HG03469 (cell line): Measurements from ENCODE around the gene WSCD2.

Source experiments
- ATAC-seq: cut with Tn5 transposase; IDR thresholded peaks from one replicate; pipeline ENCODE4 v1.9.1; 2021; ENCODE audit warnings: mild to moderate bottlenecking, moderate library complexity, moderate number of reproducible peaks; ENCODE audit not compliant: unreplicated experiment

Gene WSCD2

DNA sequence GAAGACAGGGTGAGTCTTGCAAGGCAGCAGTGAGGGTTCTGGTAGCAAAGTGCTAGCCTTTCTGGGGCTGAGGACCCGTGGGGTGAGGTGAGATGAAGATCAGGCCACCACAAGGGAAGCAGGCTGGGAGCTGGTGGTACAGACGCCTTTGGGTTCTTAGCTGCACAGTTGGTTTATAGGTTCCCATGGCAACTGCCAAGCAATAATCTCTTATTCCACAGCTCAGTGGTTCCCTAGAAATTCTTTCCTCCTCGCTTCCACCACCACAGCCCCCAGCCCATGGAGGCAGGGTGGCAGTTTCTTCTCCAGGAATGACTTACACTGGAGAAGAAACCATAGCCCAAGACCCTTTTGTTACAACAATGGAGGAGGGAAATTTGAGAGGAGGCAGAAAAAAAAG, 127.9 kb downstream of the WSCD2 start:
- ATAC-seq: no peak

DNA sequence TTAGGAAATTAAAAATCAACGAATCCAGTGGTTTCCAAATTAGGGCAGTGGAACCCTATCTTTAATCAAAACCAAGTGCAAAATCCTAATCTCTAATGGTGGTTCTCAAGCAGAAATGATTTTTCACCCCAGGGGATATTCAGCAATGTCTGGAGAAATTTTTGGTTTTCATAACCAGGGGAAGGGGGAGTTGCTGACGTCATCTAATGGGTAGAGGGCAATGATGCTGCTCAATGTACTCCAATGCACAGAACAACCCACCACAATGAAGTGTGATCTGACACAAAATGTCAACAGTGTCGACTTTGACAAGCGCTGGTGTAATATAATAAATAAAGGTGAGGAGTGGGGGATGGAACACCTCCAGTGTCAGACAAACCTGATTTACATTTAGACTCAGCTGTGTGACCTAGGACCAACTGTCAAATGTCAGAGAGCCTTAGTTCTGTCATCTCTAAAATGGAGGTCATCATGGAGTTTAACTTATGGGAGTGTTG, 128.6 kb downstream of the WSCD2 start:
- ATAC-seq: no peak

DNA sequence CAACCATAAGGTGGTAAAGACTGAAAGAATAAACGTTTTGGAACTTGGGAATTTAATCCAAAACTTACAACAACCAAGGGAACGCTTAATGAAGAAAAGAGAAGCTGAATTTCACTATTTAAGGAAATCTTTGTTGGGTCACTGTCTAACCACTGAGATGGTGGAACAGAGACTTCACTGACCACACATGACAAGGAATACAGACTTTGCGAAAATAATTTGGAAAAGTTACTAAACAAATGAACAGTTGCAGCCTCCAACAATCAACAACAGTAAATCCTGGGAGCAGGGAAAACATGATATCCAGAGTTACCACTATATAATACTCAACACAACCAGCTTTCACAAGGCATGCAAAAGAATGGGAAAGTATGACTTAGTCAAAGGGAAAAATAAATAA, 131.0 kb downstream of the WSCD2 start:
- no peak for ATAC-seq

DNA sequence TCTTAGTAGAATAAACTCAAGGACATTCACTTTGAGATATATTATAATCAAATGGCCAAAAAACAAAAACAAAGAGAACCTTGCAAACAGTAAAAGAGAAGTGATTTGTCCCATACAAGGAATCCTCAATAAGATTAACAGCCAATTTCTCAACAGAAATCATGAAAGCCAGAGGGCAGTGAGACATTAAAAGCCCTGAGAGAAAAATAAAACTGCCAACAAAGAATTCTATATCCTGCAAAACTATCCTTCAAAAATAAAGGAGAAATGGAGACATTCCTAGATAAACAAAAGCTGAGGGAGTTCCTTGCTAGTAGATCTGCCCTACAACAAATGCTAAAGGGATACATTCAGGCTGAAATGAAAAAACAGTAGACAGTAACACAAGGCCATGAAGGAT, 131.9 kb downstream of the WSCD2 start:
- ATAC-seq: no peak

- ATAC-seq: no peak
Observed at GRCh38 chr12:108265505-108265904, 136.4 kb downstream of the WSCD2 start.

- ATAC-seq: no peak
Observed at GRCh38 chr12:108266131-108266530, 137.0 kb downstream of the WSCD2 start.

GRCh38 chr12:108267450-108267849, 138.4 kb downstream of the WSCD2 start:
- no peak for ATAC-seq

DNA sequence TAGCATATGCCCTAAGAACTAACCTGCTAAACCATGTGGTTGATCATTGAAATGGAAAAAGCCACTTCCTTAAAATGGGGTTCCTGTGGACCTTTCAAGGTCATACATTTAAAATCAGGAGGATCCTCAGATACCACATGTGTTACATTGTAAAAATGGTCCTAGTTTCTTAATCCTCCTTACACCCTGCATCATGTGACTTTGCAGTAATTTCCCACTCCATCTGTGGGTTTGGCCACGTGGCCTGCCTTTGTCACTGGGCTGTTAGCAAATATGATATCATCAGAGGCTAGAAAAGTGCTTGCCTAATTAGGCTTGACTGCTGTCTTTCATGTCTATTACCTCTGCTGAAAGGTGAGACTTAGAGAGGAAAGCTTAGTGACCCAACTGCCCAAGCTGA, 139.3 kb downstream of the WSCD2 start:
- no peak for ATAC-seq

- ATAC-seq: no peak
Observed at GRCh38 chr12:108269224-108269623, 140.1 kb downstream of the WSCD2 start.

GRCh38 chr12:108270035-108270848, 141.2 kb downstream of the WSCD2 start:
- ATAC-seq: no peak

DNA sequence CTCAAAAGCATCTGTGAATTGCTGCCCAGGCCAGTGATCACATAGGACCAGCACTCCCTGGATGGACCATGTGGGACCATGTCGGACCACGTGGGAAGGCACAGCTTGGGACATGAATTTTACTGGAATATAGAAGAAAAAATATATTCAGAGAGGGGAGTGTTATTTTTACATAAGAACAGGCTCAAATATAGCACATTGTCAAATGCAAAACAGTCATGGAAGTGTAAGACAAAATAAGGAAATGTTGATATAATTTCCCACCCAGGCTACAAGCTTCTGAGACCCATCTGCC, 141.7 kb downstream of the WSCD2 start:
- no peak for ATAC-seq

- no peak for ATAC-seq
Observed at GRCh38 chr12:108271951-108272872, 143.1 kb downstream of the WSCD2 start.

DNA sequence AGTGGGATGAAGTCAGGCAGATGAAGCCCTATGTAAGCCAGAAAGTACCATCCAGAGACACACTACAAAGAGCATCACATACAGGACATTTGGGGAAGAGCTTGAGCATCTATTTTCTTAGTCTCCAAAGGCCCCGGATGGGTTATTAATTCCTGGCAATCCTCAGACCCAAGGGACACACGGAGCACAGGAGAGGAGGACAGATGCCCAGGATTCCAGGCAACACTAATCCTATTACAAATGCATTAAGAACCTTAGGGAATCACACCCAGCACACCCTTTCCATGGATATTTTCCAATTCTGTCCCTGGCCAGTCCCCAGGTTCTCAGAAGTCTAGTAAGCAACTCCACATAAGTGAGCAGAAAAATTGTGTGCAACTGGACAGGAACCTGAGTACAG, 144.1 kb downstream of the WSCD2 start:
- ATAC-seq: no peak

GRCh38 chr12:108277613-108278012, 148.5 kb downstream of the WSCD2 start:
- no peak for ATAC-seq

DNA sequence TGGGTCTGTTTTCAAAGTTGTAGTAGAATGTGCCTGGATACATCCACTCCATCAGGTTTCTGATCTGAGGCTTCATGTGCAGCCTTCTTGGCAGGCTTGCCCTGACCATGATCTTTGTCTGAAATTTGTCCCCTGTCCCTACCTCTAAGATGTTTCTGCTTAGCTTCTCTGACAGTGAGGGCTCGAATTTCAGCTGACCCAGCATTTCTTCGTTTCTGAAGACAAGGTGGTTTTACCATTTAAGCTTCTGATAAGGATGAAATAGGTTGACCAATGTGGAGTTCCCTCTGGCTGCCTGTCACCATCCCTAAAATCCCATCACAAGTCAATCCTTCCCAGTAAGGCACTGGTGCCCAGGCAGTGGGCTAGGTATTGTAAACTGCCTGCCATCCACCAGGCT, 153.1 kb downstream of the WSCD2 start:
- ATAC-seq: no peak

DNA sequence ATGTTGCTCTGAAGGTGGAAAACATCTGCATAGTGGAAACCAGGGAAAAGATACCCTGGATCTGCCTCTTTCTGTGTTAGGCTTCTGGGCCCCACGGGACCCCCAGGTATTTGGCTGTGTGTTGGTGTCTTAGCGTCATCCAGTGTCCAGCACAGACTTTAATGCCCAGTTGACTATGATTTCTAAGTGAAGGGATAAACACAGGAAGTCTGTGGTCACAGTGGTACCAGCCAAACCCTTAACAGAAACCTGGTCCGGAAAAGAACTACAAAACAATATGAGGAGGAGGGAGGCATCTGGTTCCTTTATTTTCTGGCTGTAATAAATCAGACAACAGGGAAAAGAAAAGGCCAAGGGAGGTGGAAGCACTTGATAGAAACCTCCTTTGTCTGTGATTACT, 153.6 kb downstream of the WSCD2 start:
- ATAC-seq: no peak

GRCh38 chr12:108284163-108284562, 155.1 kb downstream of the WSCD2 start:
- no peak for ATAC-seq

DNA sequence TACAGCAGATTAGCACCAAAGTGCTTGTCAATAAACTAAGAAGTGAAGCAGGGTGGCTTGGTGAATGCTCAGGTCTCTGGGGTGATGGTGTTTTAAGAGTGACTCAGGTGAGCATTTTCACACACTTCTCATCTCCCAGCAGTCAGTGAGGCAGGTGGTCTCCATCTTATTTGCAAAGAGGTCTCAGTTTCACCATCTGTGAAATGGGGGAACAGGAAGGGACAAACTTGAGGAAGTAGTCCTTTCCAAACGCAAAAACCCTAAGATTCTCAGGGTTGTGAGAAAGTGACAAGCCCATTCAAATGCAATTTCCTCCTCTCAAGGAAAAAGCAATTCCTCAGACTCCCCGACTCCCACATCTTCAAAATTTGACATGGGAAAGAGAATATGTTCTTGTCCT, 155.9 kb downstream of the WSCD2 start:
- no peak for ATAC-seq

DNA sequence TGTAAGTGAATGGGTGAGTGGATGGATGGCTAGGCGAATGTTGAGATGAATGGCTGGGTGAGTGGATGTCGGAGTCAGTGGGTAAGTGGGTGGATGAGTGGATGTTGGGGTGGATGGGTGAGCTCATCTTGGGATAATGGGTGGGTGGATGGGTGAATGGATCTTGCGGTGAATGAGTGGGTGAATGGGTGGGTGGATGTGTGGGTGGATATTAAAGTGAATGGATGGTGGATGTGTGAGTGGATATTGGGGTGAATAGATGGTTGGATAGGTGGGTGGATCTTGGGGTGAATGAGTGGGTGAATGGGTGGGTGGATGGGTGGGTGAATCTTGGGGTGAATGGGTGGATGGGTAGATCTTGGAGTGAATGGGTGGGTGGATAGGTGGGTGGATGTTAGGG, 158.1 kb downstream of the WSCD2 start:
- ATAC-seq: no peak

DNA sequence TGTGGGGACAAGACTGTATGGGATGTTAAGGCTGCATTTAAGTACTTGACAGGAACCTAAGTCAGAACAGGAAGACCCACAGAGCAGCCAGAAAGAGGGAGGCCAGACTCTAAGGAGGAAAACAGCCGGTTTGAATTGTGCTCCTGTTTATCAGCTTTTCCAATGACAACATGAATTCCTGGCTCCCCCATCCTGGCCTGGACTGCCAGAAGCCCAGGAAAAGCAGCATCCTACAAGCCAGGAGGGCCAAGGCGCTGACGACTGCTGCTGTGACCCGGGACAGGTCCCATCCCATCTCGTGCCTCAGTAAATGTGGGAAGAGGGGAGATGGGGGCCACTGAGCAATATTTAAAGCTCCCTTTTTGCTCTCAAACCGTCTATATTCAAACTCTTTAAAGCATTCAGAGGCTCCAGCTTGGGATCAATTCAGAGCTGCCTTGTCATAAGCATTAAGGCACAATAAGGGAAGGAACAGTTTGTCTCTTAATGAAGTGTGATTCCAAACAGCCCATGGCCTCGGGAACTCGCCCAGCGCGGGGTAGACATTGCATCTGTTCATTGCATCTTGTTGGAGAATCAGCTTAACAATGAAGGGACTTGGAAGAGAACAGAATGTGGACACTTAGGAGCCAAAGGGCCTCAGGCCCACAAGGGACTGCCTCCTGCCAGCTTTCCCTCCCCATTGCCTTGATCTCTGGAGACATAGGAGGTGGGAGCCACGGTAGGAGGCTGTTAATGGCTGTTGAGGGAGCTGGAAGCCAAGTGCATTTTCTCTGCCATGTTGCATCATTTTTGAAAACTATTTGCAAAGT, 160.5 kb downstream of the WSCD2 start:
- no peak for ATAC-seq

DNA sequence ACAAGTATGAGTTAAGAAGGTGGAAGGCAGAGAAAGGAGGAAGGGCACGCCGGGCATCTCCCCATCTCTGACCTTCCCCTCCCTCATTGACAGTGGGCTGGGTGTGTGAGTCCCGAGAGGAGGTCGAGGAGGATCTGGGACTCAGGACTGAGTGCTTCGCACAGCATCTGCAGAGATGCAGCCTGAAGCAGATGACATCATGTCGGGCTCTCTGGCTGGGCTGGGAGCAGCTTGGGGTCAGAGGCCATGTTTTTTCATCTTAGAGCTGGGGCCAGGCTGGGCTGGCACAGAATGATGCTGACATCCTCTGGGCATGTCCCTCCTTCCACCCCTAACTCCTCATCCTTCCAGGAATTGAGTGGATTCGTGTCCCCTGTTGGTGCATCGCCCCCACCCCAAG, 166.6 kb downstream of the WSCD2 start:
- no peak for ATAC-seq
